Measurements from ENCODE around the gene GPR108.

DNA sequence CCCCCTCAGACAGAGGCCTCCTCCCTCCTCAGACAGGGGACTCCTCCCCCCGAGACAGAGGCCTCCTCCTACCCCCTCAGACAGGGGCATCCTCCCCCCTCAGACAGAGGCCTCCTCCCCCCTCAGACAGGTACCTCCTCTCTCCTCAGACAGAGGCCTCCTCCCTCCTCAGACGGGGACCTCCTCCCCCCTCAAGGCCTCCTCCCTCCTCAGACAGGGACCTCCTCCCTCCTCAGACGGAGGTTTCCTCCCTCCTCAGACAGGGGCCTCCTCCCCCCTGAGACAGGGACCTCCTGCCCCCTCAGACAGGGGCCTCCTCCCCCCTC, 30.8 kb downstream of the GPR108 start:
- TF ChIP-seq GATA2 (IDR thresholded peaks at IDR 0.05; ENCODE audit: low read depth, low read length) (no peak), GATA3 (IDR thresholded peaks at IDR 0.05; ENCODE audit: low read depth, low read length) (no peak)

Data from SH-SY5Y (cell line).